Spleen (tissue), 7 donors: ENCODE results near the gene ARHGAP22.

ENCODE experiments used
- POLR2A ChIP-seq, 3 donors: fragments of 450-650 bp; IDR thresholded peaks; one replicate each; pipeline ENCODE4 v1.5.1; 2017; ENCODE audit warnings: antibody characterized with exemption in 3 of 3, mild to moderate bottlenecking in 1 of 3
- TF ChIP-seq, protein P1 (sequence below), 11 experiments: fragments of 200-600 bp in 7 of 11; fragments of 450-650 bp in 4 of 11; sonication (generic) in 4 of 11; IDR thresholded peaks in 8 of 11; conservative IDR thresholded peaks in 3 of 11; 1 replicate in 7 of 11; 2 replicates in 4 of 11; pipeline versions ENCODE4 v1.4.0 to v1.8.0; 2016 to 2021; ENCODE audit warnings: antibody characterized with exemption in 11 of 11, inconsistent platforms in 4 of 11, mild to moderate bottlenecking in 1 of 11
- donor health status: DM: no; HTN: no; CAD: no; lungs with moderate emphysema.
- donor health status: DM: no; HTN: no; CAD: no.
- donor health status: DM: no; HTN: no; CAD: no.

DNA sequence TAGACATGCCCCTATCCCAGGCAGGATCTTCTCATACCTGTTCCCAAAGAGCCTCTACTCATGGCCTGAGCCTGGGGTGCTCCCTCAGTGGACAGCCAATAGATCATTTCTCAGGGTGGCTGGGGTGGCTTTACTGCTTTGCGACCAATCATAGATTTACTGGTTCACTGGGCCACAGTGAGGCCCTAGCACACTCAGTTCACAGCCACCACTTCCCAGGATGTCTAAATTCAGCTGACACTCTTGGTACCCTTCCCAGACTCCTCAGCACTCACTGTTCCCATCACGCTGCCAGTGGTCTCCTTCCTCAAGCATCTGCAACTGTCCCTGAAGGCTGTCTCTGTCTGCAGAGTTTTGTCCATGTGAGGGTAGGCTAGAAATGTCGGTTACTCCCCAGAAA lies 50.6 kb downstream of the ARHGAP22 start:
- TF ChIP-seq, protein P1, sequence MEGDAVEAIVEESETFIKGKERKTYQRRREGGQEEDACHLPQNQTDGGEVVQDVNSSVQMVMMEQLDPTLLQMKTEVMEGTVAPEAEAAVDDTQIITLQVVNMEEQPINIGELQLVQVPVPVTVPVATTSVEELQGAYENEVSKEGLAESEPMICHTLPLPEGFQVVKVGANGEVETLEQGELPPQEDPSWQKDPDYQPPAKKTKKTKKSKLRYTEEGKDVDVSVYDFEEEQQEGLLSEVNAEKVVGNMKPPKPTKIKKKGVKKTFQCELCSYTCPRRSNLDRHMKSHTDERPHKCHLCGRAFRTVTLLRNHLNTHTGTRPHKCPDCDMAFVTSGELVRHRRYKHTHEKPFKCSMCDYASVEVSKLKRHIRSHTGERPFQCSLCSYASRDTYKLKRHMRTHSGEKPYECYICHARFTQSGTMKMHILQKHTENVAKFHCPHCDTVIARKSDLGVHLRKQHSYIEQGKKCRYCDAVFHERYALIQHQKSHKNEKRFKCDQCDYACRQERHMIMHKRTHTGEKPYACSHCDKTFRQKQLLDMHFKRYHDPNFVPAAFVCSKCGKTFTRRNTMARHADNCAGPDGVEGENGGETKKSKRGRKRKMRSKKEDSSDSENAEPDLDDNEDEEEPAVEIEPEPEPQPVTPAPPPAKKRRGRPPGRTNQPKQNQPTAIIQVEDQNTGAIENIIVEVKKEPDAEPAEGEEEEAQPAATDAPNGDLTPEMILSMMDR (IDR thresholded peaks at IDR 0.05 in 8 of 11, conservative IDR thresholded peaks at IDR 0.05 in 3 of 11): no peak
- TF ChIP-seq POLR2A (IDR thresholded peaks at IDR 0.05): no peak
